H9 (cell line): ENCODE results near the gene XRRA1. TPM values are rescaled to one million over a fixed set of nuclear protein-coding genes. Genes with fewer than 3 reads are reported as not detected.

ENCODE experiments used
- DNase-seq: peaks from one replicate; pipeline ENCODE4 v3.0.0-alpha.2; 2017
- H2AFZ ChIP-seq: one replicate; pipeline ENCODE4 v1.6.1; 2013; ENCODE audit warnings: mild to moderate bottlenecking, low read length, control low read depth, moderate library complexity
- H2AK5ac ChIP-seq: 2 replicates; pipeline ENCODE4 v1.6.1; 2013; ENCODE audit warnings: low read length, control low read depth, mixed read lengths; ENCODE audit not compliant: insufficient read length
- H2BK120ac ChIP-seq: one replicate; pipeline ENCODE4 v1.6.1; 2013; ENCODE audit warnings: low read depth, mild to moderate bottlenecking, low read length, control low read depth, inconsistent platforms; ENCODE audit not compliant: poor library complexity, severe bottlenecking
- H2BK12ac ChIP-seq: 2 replicates; pipeline ENCODE4 v1.6.1; 2013; ENCODE audit warnings: low read length, control low read depth, mixed read lengths, low read depth; ENCODE audit not compliant: insufficient read length
- H2BK15ac ChIP-seq: 2 replicates; pipeline ENCODE4 v1.6.1; 2013; ENCODE audit warnings: low read depth, low read length, control low read depth
- H2BK20ac ChIP-seq: one replicate; pipeline ENCODE4 v1.6.1; 2013; ENCODE audit warnings: low read depth, mild to moderate bottlenecking, low read length, control low read depth, inconsistent platforms; ENCODE audit not compliant: poor library complexity, severe bottlenecking
- H2BK5ac ChIP-seq: 2 replicates; pipeline ENCODE4 v1.6.1; 2013; ENCODE audit warnings: low read length, control low read depth, mixed read lengths; ENCODE audit not compliant: insufficient read length
- H3K14ac ChIP-seq: 2 replicates; pipeline ENCODE4 v1.6.1; 2013; ENCODE audit warnings: low read length, control low read depth; ENCODE audit not compliant: insufficient read depth
- H3K18ac ChIP-seq: 2 replicates; pipeline ENCODE4 v1.6.1; 2013; ENCODE audit warnings: low read depth, mild to moderate bottlenecking, mixed read lengths, low read length, control low read depth; ENCODE audit not compliant: insufficient read length
- H3K23ac ChIP-seq: 2 replicates; pipeline ENCODE4 v1.6.1; 2013; ENCODE audit warnings: low read length, control low read depth, mixed read lengths, low read depth; ENCODE audit not compliant: insufficient read length
- H3K23me2 ChIP-seq: 2 replicates; pipeline ENCODE4 v1.6.1; 2013; ENCODE audit warnings: low read depth, mild to moderate bottlenecking, mixed read lengths, low read length, control low read depth; ENCODE audit not compliant: insufficient read length, poor library complexity, severe bottlenecking
- H3K27ac ChIP-seq: 2 replicates; pipeline ENCODE4 v1.5.1; 2013; ENCODE audit warnings: low read length, control low read depth, mixed read lengths, low read depth; ENCODE audit not compliant: insufficient read length
- H3K27me3 ChIP-seq: 2 replicates; pipeline ENCODE4 v1.6.1; 2013; ENCODE audit warnings: low read length, control low read depth, inconsistent platforms; ENCODE audit not compliant: insufficient read depth
- H3K4ac ChIP-seq: 2 replicates; pipeline ENCODE4 v1.6.1; 2013; ENCODE audit warnings: low read depth, mild to moderate bottlenecking, control low read depth, inconsistent platforms, low read length, moderate library complexity
- H3K4me1 ChIP-seq: 2 replicates; pipeline ENCODE4 v1.6.1; 2013; ENCODE audit warnings: low read length, control low read depth, inconsistent platforms; ENCODE audit not compliant: insufficient read depth
- H3K4me2 ChIP-seq: 2 replicates; pipeline ENCODE4 v1.6.1; 2013; ENCODE audit warnings: low read length, control low read depth, mixed read lengths; ENCODE audit not compliant: insufficient read length, insufficient read depth
- H3K56ac ChIP-seq: 2 replicates; pipeline ENCODE4 v1.6.1; 2013; ENCODE audit warnings: low read depth, mild to moderate bottlenecking, mixed read lengths, low read length, control low read depth; ENCODE audit not compliant: insufficient read length
- H3K79me1 ChIP-seq: 2 replicates; pipeline ENCODE4 v1.6.1; 2013; ENCODE audit warnings: low read depth, mild to moderate bottlenecking, moderate library complexity, low read length, control low read depth, inconsistent platforms; ENCODE audit not compliant: insufficient read depth, poor library complexity, severe bottlenecking
- H3K79me2 ChIP-seq: 2 replicates; pipeline ENCODE4 v1.6.1; 2013; ENCODE audit warnings: low read length, control low read depth, inconsistent platforms; ENCODE audit not compliant: insufficient read depth
- H3K9ac ChIP-seq: 2 replicates; pipeline ENCODE4 v1.6.1; 2013; ENCODE audit warnings: low read length, control low read depth, mixed read lengths; ENCODE audit not compliant: insufficient read length; ENCODE audit errors: extremely low read depth
- H3K9me3 ChIP-seq: one replicate; pipeline ENCODE4 v1.6.1; 2013; ENCODE audit warnings: low read depth, low read length, inconsistent platforms; ENCODE audit not compliant: control insufficient read depth
- H3T11ph ChIP-seq: one replicate; pipeline ENCODE4 v1.6.1; 2013; ENCODE audit warnings: mild to moderate bottlenecking, low read length, control low read depth, inconsistent platforms
- H4K20me1 ChIP-seq: one replicate; pipeline ENCODE4 v1.6.1; 2013; ENCODE audit not compliant: control insufficient read depth, insufficient read length, insufficient read depth
- H4K5ac ChIP-seq: 2 replicates; pipeline ENCODE4 v1.6.1; 2013; ENCODE audit warnings: low read depth, mild to moderate bottlenecking, mixed read lengths, low read length, control low read depth; ENCODE audit not compliant: insufficient read length
- H4K8ac ChIP-seq: replicated peaks from 2 replicates; pipeline ENCODE4 v1.6.1; 2013; ENCODE audit warnings: low read length, control low read depth, mixed read lengths, low read depth; ENCODE audit not compliant: insufficient read length
- H4K91ac ChIP-seq: 2 replicates; pipeline ENCODE4 v1.6.1; 2013; ENCODE audit warnings: low read depth, mild to moderate bottlenecking, moderate library complexity, mixed read lengths, low read length, control low read depth; ENCODE audit not compliant: insufficient read length
- H3K27ac Mint-ChIP-seq, 3 experiments: 2 replicates in 2 of 3; 3 replicates in 1 of 3; pipeline ENCODE4 v1.8.0; 2020 to 2021; ENCODE audit warnings: mixed read lengths in 3 of 3, mild to moderate bottlenecking in 1 of 3, moderate library complexity in 1 of 3
- H3K27me3 Mint-ChIP-seq: 2 replicates; pipeline ENCODE4 v1.8.0; 2021; ENCODE audit warnings: low read depth, mild to moderate bottlenecking, moderate library complexity, mixed read lengths
- H3K36me3 Mint-ChIP-seq, 3 experiments: 2 replicates in 2 of 3; 3 replicates in 1 of 3; pipeline ENCODE4 v1.8.0; 2020 to 2021; ENCODE audit warnings: low read depth in 3 of 3, mixed read lengths in 3 of 3; ENCODE audit not compliant: insufficient read depth in 1 of 3
- H3K4me1 Mint-ChIP-seq, 2 experiments: 2 replicates each; pipeline ENCODE4 v1.8.0; 2020; ENCODE audit warnings: mixed read lengths in 2 of 2
- H3K4me3 Mint-ChIP-seq, 2 experiments: 2 replicates in 1 of 2; 3 replicates in 1 of 2; pipeline ENCODE4 v1.8.0; 2020 to 2021; ENCODE audit warnings: mild to moderate bottlenecking in 2 of 2, mixed read lengths in 2 of 2, moderate library complexity in 1 of 2
- H3K9me3 Mint-ChIP-seq, 2 experiments: 2 replicates in 1 of 2; 3 replicates in 1 of 2; pipeline ENCODE4 v1.8.0; 2020; ENCODE audit warnings: mild to moderate bottlenecking in 2 of 2, mixed read lengths in 2 of 2, moderate library complexity in 1 of 2
- WGBS: extraction: QIAGEN DNeasy Blood & Tissue Kit; methylation state at CpG from one replicate; pipeline ENCODE4 v1.1.7; 2013; ENCODE audit warnings: missing lambda C conversion rate, low lambda C conversion rate, mixed read lengths; ENCODE audit not compliant: insufficient read length; ENCODE audit errors: extremely low coverage; 5-methylcytosine and 5-hydroxymethylcytosine counted together
- total RNA-seq: library from RNA; stranded (reverse); gene quantifications from 2 replicates; pipeline ENCODE4 v1.2.1, GENCODE V29; 2021
- TF ChIP-seq, protein P1 (sequence below): fragments of 200-600 bp; sonication (generic); conservative IDR thresholded peaks from 3 replicates; pipeline ENCODE4 v1.8.0; 2021; ENCODE audit warnings: antibody characterized with exemption, mild to moderate bottlenecking

XRRA1 gene
- total RNA-seq, 1 experiment from 2014 or later, result 4.5 TPM

DNA sequence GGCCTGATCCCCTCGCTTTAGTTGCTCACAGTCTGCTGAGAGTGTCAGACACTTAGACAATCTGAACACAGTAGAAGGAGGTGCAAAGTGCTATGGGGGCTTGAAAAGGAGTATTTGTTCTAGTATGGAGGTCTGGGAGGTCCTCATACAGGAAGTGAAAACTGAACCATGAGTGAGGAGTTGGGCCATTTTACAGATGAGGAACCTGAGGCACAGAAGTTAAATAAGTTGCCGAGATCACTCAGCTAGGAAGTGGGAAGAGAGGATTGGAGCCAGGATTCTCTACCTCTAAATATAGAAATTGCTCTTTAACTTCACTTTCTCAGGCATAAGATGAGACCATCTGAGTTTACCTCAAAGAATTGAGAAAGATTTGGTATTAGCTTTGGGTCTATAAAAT lies 35.8 kb upstream of the XRRA1 start:
- no peak overlapping the region for H3K9ac ChIP-seq
- H3K4me1 ChIP-seq, result no peaks in the 10 kb centered on the region
- no peak overlapping the region for H3K4me3 Mint-ChIP-seq
- H4K20me1 ChIP-seq, result no peaks in the 10 kb centered on the region
- H2BK120ac ChIP-seq, result no peak overlapping the region
- no peak overlapping the region for H2AFZ ChIP-seq
- H3K27ac ChIP-seq, result no peak overlapping the region
- no peaks in the 10 kb centered on the region for H3K27me3 Mint-ChIP-seq
- H3K9me3 ChIP-seq, result no peaks in the 10 kb centered on the region
- H3K27ac Mint-ChIP-seq, result peak overlapping the region in 1 of 3 experiments; percentile 7; a peak in 2 of 7 replicates
- no peaks in the 10 kb centered on the region for H3K79me1 ChIP-seq
- H3K79me2 ChIP-seq, result no peaks in the 10 kb centered on the region
- H4K5ac ChIP-seq, result no peak overlapping the region
- no peak overlapping the region for H2BK20ac ChIP-seq
- peaks cover 8% of the 10 kb centered on the region for H3K23me2 ChIP-seq
- no peak overlapping the region for H3K14ac ChIP-seq
- no peaks in the 10 kb centered on the region for H3K9me3 Mint-ChIP-seq
- H3T11ph ChIP-seq, result no peak overlapping the region
- H3K4ac ChIP-seq, result no peak overlapping the region
- H3K23ac ChIP-seq, result no peak overlapping the region
- no peak overlapping the region for H3K4me2 ChIP-seq
- H3K36me3 Mint-ChIP-seq, result peaks cover 0 to 5% (median 4%) of the 10 kb centered on the region in 3 experiments; a peak in 2 of 7 replicates
- no peak overlapping the region for H2AK5ac ChIP-seq
- no peak overlapping the region for H3K56ac ChIP-seq
- H3K4me1 Mint-ChIP-seq, result peaks cover 5 to 6% of the 10 kb centered on the region in 2 experiments
- no peak overlapping the region for H2BK15ac ChIP-seq
- TF ChIP-seq, protein P1, sequence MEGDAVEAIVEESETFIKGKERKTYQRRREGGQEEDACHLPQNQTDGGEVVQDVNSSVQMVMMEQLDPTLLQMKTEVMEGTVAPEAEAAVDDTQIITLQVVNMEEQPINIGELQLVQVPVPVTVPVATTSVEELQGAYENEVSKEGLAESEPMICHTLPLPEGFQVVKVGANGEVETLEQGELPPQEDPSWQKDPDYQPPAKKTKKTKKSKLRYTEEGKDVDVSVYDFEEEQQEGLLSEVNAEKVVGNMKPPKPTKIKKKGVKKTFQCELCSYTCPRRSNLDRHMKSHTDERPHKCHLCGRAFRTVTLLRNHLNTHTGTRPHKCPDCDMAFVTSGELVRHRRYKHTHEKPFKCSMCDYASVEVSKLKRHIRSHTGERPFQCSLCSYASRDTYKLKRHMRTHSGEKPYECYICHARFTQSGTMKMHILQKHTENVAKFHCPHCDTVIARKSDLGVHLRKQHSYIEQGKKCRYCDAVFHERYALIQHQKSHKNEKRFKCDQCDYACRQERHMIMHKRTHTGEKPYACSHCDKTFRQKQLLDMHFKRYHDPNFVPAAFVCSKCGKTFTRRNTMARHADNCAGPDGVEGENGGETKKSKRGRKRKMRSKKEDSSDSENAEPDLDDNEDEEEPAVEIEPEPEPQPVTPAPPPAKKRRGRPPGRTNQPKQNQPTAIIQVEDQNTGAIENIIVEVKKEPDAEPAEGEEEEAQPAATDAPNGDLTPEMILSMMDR, result no peak
- no peak overlapping the region for H2BK12ac ChIP-seq
- H4K8ac ChIP-seq, result no peak overlapping the region
- no peak for DNase-seq
- no CpG with 5 or more reads among the region's 2 CpGs for WGBS
- H3K18ac ChIP-seq, result no peak overlapping the region
- H3K27me3 ChIP-seq, result no peaks in the 10 kb centered on the region
- H4K91ac ChIP-seq, result no peak overlapping the region
- H2BK5ac ChIP-seq, result no peak overlapping the region
